PC-3 (cell line): ENCODE results near the gene TAF3.

Experiments
- CTCF ChIP-seq: fragments of 300-600 bp; sonication (generic); conservative IDR thresholded peaks from 2 replicates; pipeline ENCODE4 v1.5.1; 2017; ENCODE audit warnings: antibody characterized with exemption, low read depth, mild to moderate bottlenecking, low read length
- EZH2 ChIP-seq: fragments of 300-600 bp; sonication (generic); IDR thresholded peaks from one replicate; pipeline ENCODE4 v1.6.1; 2017; ENCODE audit warnings: antibody characterized with exemption, mild to moderate bottlenecking, low read length; ENCODE audit not compliant: unreplicated experiment
- EZH2phosphoT487 ChIP-seq: fragments of 300-600 bp; sonication (generic); IDR thresholded peaks from 2 replicates; pipeline ENCODE4 v1.6.1; 2018; ENCODE audit warnings: mild to moderate bottlenecking, antibody characterized with exemption, low read length, borderline replicate concordance

DNA sequence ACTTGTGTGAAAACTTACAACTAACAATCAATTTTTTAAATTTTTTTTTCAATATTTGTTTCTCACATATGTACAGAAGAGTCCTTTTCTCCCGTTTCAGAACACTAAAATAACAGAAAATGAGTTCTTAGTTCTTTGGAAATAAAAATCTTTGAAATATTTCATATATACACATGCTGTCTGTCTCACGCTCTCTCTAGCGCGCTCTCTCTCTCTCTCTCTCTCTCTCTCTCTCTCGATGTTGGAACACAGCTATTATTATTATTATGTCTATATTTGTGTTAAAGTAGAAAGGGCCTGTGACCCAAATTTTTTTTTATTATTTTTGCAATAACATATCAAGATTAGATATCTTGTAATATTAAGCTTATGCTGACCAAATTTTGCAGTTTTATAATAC, 139.3 kb downstream of the TAF3 start:
- TF ChIP-seq CTCF = no peak
- no peak for TF ChIP-seq EZH2phosphoT487
- no peak for TF ChIP-seq EZH2
